ENCODE data around the gene CDH4.

CDH4 gene

GRCh38 chr20:61956396-61957342 is 704.6 kb downstream of the CDH4 start:
- no peaks in the 10 kb centered on the region for H3K27me3 ChIP-seq (ENCODE audit: insufficient read depth, poor library complexity, severe bottlenecking)
- TF ChIP-seq SPI1 (IDR thresholded peaks at IDR 0.05; ENCODE audit: borderline replicate concordance, low read depth) (no peak), POLR2AphosphoS5 (IDR thresholded peaks at IDR 0.05; ENCODE audit: low read depth) (no peak), GABPA (IDR thresholded peaks at IDR 0.05; ENCODE audit: low read depth) (no peak), CTCF (IDR thresholded peaks at IDR 0.05; ENCODE audit: insufficient read depth, low read length) (no peak)
- TF ChIP-seq, protein P1, sequence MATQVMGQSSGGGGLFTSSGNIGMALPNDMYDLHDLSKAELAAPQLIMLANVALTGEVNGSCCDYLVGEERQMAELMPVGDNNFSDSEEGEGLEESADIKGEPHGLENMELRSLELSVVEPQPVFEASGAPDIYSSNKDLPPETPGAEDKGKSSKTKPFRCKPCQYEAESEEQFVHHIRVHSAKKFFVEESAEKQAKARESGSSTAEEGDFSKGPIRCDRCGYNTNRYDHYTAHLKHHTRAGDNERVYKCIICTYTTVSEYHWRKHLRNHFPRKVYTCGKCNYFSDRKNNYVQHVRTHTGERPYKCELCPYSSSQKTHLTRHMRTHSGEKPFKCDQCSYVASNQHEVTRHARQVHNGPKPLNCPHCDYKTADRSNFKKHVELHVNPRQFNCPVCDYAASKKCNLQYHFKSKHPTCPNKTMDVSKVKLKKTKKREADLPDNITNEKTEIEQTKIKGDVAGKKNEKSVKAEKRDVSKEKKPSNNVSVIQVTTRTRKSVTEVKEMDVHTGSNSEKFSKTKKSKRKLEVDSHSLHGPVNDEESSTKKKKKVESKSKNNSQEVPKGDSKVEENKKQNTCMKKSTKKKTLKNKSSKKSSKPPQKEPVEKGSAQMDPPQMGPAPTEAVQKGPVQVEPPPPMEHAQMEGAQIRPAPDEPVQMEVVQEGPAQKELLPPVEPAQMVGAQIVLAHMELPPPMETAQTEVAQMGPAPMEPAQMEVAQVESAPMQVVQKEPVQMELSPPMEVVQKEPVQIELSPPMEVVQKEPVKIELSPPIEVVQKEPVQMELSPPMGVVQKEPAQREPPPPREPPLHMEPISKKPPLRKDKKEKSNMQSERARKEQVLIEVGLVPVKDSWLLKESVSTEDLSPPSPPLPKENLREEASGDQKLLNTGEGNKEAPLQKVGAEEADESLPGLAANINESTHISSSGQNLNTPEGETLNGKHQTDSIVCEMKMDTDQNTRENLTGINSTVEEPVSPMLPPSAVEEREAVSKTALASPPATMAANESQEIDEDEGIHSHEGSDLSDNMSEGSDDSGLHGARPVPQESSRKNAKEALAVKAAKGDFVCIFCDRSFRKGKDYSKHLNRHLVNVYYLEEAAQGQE (IDR thresholded peaks at IDR 0.05; ENCODE audit: insufficient replicate concordance, low read depth), result no peak
- H3K4me3 ChIP-seq (replicated peaks; ENCODE audit: insufficient read depth, low read length), result no peak overlapping the region
- DNase-seq (ENCODE audit: low read depth in 1 of 2, low spot score in 1 of 2), result no peak
- H3K27ac ChIP-seq (replicated peaks), result no peak overlapping the region

DNA sequence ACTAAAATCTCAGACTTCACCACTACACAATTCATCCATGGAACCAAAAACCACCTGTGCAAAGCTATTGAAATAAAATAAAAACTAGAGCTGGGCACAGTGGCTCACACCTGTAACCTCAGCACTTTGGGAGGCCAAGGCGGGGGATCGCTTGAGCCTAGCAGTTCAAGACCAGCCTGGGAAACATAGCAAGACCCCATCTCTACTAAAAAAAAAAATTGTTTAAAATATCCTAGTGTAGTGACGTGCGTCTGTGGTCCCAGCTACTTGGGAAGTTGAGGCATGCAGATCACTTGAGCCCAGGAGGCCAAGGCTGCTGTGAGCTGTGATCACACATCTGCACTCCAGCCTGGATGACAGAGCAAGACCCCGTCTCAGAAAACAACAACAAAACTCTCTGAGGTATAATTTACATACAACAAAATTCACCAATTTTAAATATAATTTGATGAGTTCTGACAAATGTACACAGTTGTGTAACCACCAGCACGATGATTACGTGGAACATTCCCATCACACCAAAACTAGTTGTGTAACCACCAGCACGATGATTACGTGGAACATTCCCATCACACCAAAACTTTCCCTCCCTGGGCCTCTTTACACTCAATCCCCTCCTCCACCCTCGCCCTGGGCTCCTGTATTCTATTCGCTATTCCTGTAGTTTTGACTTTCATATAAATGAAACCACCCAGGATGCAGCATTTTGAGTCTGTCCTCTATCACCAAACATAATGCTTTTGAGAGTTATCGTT is 706.1 kb downstream of the CDH4 start:
- H3K27ac ChIP-seq (replicated peaks), result no peak overlapping the region
- no peak for DNase-seq (ENCODE audit: low read depth in 1 of 2, low spot score in 1 of 2)
- no peaks in the 10 kb centered on the region for H3K27me3 ChIP-seq (ENCODE audit: insufficient read depth, poor library complexity, severe bottlenecking)
- TF ChIP-seq POLR2AphosphoS5 (IDR thresholded peaks at IDR 0.05; ENCODE audit: low read depth) (no peak), GABPA (IDR thresholded peaks at IDR 0.05; ENCODE audit: low read depth) (no peak), CTCF (IDR thresholded peaks at IDR 0.05; ENCODE audit: insufficient read depth, low read length) (no peak), SPI1 (IDR thresholded peaks at IDR 0.05; ENCODE audit: borderline replicate concordance, low read depth) (no peak)
- TF ChIP-seq, protein P1 (IDR thresholded peaks at IDR 0.05; ENCODE audit: insufficient replicate concordance, low read depth), result no peak
- H3K4me3 ChIP-seq (replicated peaks; ENCODE audit: insufficient read depth, low read length), result no peak overlapping the region

- TF ChIP-seq, protein P1 (IDR thresholded peaks at IDR 0.05; ENCODE audit: insufficient replicate concordance, low read depth), result no peak
- TF ChIP-seq POLR2AphosphoS5 (IDR thresholded peaks at IDR 0.05; ENCODE audit: low read depth) (no peak), CTCF (IDR thresholded peaks at IDR 0.05; ENCODE audit: insufficient read depth, low read length) (no peak), SPI1 (IDR thresholded peaks at IDR 0.05; ENCODE audit: borderline replicate concordance, low read depth) (no peak), GABPA (IDR thresholded peaks at IDR 0.05; ENCODE audit: low read depth) (no peak)
- no peak for DNase-seq (ENCODE audit: low read depth in 1 of 2, low spot score in 1 of 2)
- H3K27me3 ChIP-seq (ENCODE audit: insufficient read depth, poor library complexity, severe bottlenecking), result peaks cover 5% of the 10 kb centered on the region
Measured at GRCh38 chr20:61958773-61959700, 707.0 kb downstream of the CDH4 start.

More at GRCh38 chr20:61958773-61959700, 707.0 kb downstream of the CDH4 start:
- Histone ChIP-seq H3K27ac (replicated peaks) (no peak overlapping the region), H3K4me3 (replicated peaks; ENCODE audit: insufficient read depth, low read length) (no peak overlapping the region)
